ENCODE data around the gene FBLN2. TPM values are rescaled to one million over a fixed set of nuclear protein-coding genes. Genes with fewer than 3 reads are reported as not detected.
A peak's percentile ranks its signal among the peaks of the same experiment; 100 is the strongest.

The FBLN2 gene
- total and polyA plus RNA-seq, 2 of the 4 experiments (the other 2 are of a cell fraction): 11.8 to 60.8 TPM

DNA sequence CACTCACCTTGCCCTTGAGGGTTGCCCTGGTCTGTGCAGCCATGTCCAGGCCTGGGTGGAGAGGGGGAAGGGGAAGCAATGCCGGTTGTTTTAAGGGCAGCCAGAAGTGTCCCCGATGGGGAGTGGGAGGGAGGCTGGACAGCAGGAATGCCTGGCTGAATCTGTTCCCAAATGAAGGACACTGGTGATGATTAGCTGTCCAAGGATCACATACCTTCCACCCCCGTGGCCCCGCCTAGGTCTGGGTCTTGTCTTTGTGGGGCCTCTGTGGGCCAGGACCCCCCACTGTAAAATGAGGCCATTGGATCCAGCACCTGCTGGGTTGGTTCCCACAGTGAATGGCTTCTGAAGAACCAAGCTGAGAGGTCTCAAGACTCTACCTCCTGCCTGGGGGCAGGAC lies 71.4 kb downstream of the FBLN2 start:
- Histone ChIP-seq H3K4me1 (ENCODE audit: control insufficient read depth, insufficient read depth, low read length) (peaks cover 2% of the 10 kb centered on the region; the same call in 1 of the 2 replicates), H3K27me3 (ENCODE audit: control insufficient read depth, insufficient read depth, low read length) (no peaks in the 10 kb centered on the region), H2BK120ac (ENCODE audit: low read depth, low read length) (no peak overlapping the region), H4K91ac (ENCODE audit: insufficient read depth, low read depth, low read length) (no peak overlapping the region), H3K9me3 (ENCODE audit: control insufficient read depth, insufficient read depth, low read length) (no peaks in the 10 kb centered on the region), H3K4me2 (ENCODE audit: low read depth, low read length) (no peak overlapping the region), H4K8ac (ENCODE audit: low read depth in 2 of 2, low read length in 2 of 2) (no peak overlapping the region), H3K4ac (ENCODE audit: low read depth, low read length) (no peak overlapping the region), H3K18ac (ENCODE audit: low read depth, low read length) (no peak overlapping the region), H2AK5ac (ENCODE audit: low read depth, low read length) (no peak overlapping the region), H2BK20ac (ENCODE audit: low read depth, low read length) (no peak overlapping the region), H3K4me3 (ENCODE audit: insufficient read depth, low read depth, low read length) (no peak overlapping the region), H2BK15ac (ENCODE audit: low read depth, low read length) (no peak overlapping the region), H3K9ac (ENCODE audit: low read depth, low read length) (no peak overlapping the region), H4K20me1 (ENCODE audit: insufficient read depth, low read length) (no peaks in the 10 kb centered on the region), H4K5ac (ENCODE audit: low read depth, low read length) (no peak overlapping the region), H3K9me1 (ENCODE audit: insufficient read depth, low read length) (no peaks in the 10 kb centered on the region), H3K27ac (ENCODE audit: insufficient read depth, low read length) (no peak overlapping the region), H3K14ac (replicated peaks; ENCODE audit: low read depth, low read length) (no peak overlapping the region), H3K23ac (ENCODE audit: low read depth, low read length) (no peak overlapping the region), H3K79me1 (ENCODE audit: low read depth in 1 of 2, low read length in 2 of 2) (no peaks in the 10 kb centered on the region), H2BK5ac (ENCODE audit: low read depth, low read length, poor library complexity, severe bottlenecking) (no peak overlapping the region), H2AFZ (replicated peaks; ENCODE audit: low read length, poor library complexity) (no peak overlapping the region), H3K36me3 (ENCODE audit: control insufficient read depth, insufficient read depth, low read length) (no peaks in the 10 kb centered on the region), H2AK9ac (replicated peaks; ENCODE audit: low read depth, low read length, poor library complexity) (peak overlapping the region; percentile 37), H3K56ac (ENCODE audit: extremely low read depth, insufficient read depth, low read length) (no peak overlapping the region)
- no peak for ATAC-seq (ENCODE audit: low read depth)
- no peak for TF ChIP-seq BHLHE40 (IDR thresholded peaks at IDR 0.05; ENCODE audit: low read depth, low read length)
- no peak for TF ChIP-seq POLR2A (IDR thresholded peaks at IDR 0.05; ENCODE audit: low read depth, low read length)
- no peak for TF ChIP-seq CHD1 (IDR thresholded peaks at IDR 0.05; ENCODE audit: low read depth, low read length)
- no peak for TF ChIP-seq FOS (IDR thresholded peaks at IDR 0.05; ENCODE audit: low read depth, low read length)
- TF ChIP-seq, protein P1, sequence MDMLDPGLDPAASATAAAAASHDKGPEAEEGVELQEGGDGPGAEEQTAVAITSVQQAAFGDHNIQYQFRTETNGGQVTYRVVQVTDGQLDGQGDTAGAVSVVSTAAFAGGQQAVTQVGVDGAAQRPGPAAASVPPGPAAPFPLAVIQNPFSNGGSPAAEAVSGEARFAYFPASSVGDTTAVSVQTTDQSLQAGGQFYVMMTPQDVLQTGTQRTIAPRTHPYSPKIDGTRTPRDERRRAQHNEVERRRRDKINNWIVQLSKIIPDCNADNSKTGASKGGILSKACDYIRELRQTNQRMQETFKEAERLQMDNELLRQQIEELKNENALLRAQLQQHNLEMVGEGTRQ (IDR thresholded peaks at IDR 0.05; ENCODE audit: low read depth, low read length): no peak
- no peak for TF ChIP-seq MAZ (IDR thresholded peaks at IDR 0.05; ENCODE audit: borderline replicate concordance, low read depth, low read length)
- no peak for TF ChIP-seq RAD21 (IDR thresholded peaks at IDR 0.05; ENCODE audit: low read length)
- TF ChIP-seq, protein P2, sequence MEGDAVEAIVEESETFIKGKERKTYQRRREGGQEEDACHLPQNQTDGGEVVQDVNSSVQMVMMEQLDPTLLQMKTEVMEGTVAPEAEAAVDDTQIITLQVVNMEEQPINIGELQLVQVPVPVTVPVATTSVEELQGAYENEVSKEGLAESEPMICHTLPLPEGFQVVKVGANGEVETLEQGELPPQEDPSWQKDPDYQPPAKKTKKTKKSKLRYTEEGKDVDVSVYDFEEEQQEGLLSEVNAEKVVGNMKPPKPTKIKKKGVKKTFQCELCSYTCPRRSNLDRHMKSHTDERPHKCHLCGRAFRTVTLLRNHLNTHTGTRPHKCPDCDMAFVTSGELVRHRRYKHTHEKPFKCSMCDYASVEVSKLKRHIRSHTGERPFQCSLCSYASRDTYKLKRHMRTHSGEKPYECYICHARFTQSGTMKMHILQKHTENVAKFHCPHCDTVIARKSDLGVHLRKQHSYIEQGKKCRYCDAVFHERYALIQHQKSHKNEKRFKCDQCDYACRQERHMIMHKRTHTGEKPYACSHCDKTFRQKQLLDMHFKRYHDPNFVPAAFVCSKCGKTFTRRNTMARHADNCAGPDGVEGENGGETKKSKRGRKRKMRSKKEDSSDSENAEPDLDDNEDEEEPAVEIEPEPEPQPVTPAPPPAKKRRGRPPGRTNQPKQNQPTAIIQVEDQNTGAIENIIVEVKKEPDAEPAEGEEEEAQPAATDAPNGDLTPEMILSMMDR (conservative IDR thresholded peaks at IDR 0.05; ENCODE audit: low read depth, low read length): no peak
- BruUV-seq (replicated peaks): no TSS peak
- in situ Hi-C loops (cut with MboI; ENCODE audit: low sequenced_read_pairs): no loop called here
- intact Hi-C loops (cut with micrococcal nuclease): no loop called here
- dilution Hi-C loops (cut with HindIII; ENCODE audit: low sequenced_read_pairs, unreplicated experiment): no loop called here
- no CpG with 5 or more reads among the region's 4 CpGs for WGBS, 2 experiments (ENCODE audit: extremely low coverage in 2 of 2, insufficient read length in 1 of 2)
- DNase-seq: no peak
- ChIA-PET POLR2A (ENCODE audit: unreplicated experiment) (no interaction called here), CTCF (no interaction called here)

All from IMR-90 (cell line).